T-helper 2 cell treated with Interferon-gamma antibody and Interleukin-4, amounts not matched to agents 100 ng/mL and 5 ng/mL, for 36 hours (primary cell): ENCODE data around the gene CMC1. TPM values are rescaled to one million over a fixed set of nuclear protein-coding genes. Genes with fewer than 3 reads are reported as not detected.
"Not testable (repeated sequence)": the region's sequence is repeated elsewhere in the genome, so short reads cannot be mapped to it uniquely, and the experiment has no call there.

ENCODE experiments used
- intact Hi-C: fragments of 100-400 bp; cut with micrococcal nuclease; formaldehyde crosslinking; loops from one replicate; pipeline ENCODE4 v1.15.1; 2023
- total RNA-seq: library from RNA; stranded (reverse); gene quantifications from 2 replicates; pipeline ENCODE4 v1.2.3, GENCODE V29; 2022

The CMC1 gene
- total RNA-seq, 1 donor from 2014 or later, result 20.2 TPM

GRCh38 chr3:28243424-28244106 is 2.1 kb downstream of the CMC1 start:
- intact Hi-C loops, result loop anchor here (5.0 kb wide), 3 partner anchors 44 to 84 kb away; no protein-coding TSS in a partner anchor

- intact Hi-C loops, result loop anchor here (5.0 kb wide), 3 partner anchors 43 to 83 kb away; no protein-coding TSS in a partner anchor
Measured at GRCh38 chr3:28244491-28244890, 3.1 kb downstream of the CMC1 start.

GRCh38 chr3:28247286-28247685 is 5.9 kb downstream of the CMC1 start:
- intact Hi-C loops, result no loop called here

GRCh38 chr3:28250999-28251398 is 9.6 kb downstream of the CMC1 start:
- intact Hi-C loops, result no loop called here

GRCh38 chr3:28252001-28252431 is 10.6 kb downstream of the CMC1 start:
- intact Hi-C loops, result no loop called here

GRCh38 chr3:28253040-28253715 is 11.8 kb downstream of the CMC1 start:
- intact Hi-C loops, result no loop called here

GRCh38 chr3:28262001-28262400 is 20.6 kb downstream of the CMC1 start:
- intact Hi-C loops, result no loop called here

- intact Hi-C loops, result no loop called here
Measured at GRCh38 chr3:28265641-28266040, 24.2 kb downstream of the CMC1 start.

- intact Hi-C loops, result no loop called here
Measured at GRCh38 chr3:28267984-28268849, 26.8 kb downstream of the CMC1 start.

- intact Hi-C loops, result no loop called here
Measured at GRCh38 chr3:28268989-28269388, 27.6 kb downstream of the CMC1 start.

GRCh38 chr3:28269884-28270283 is 28.5 kb downstream of the CMC1 start:
- intact Hi-C loops, result not testable (repeated sequence)

- intact Hi-C loops, result no loop called here
Measured at GRCh38 chr3:28273837-28274236, 32.4 kb downstream of the CMC1 start.

- intact Hi-C loops, result no loop called here
Measured at GRCh38 chr3:28278918-28279317, 37.5 kb downstream of the CMC1 start.

- intact Hi-C loops, result no loop called here
Measured at GRCh38 chr3:28279770-28280169, 38.4 kb downstream of the CMC1 start.

- intact Hi-C loops, result no loop called here
Measured at GRCh38 chr3:28280781-28281180, 39.4 kb downstream of the CMC1 start.

- intact Hi-C loops, result loop anchor here (1.0 to 5.0 kb wide), 4 partner anchors 40 to 574 kb away; partner anchors contain the start of gene CMC1
Measured at GRCh38 chr3:28286595-28286994, 45.2 kb downstream of the CMC1 start.

- intact Hi-C loops, result loop anchor here (2.0 to 5.0 kb wide), 3 partner anchors 40 to 574 kb away; partner anchors contain the start of gene CMC1
Measured at GRCh38 chr3:28287046-28287445, 45.6 kb downstream of the CMC1 start.

- intact Hi-C loops, result no loop called here
Measured at GRCh38 chr3:28290863-28291300, 49.5 kb downstream of the CMC1 start.

- intact Hi-C loops, result no loop called here
Measured at GRCh38 chr3:28291577-28291976, 50.2 kb downstream of the CMC1 start.

- intact Hi-C loops, result no loop called here
Measured at GRCh38 chr3:28292622-28293021, 51.2 kb downstream of the CMC1 start.

- intact Hi-C loops, result no loop called here
Measured at GRCh38 chr3:28294667-28295413, 53.4 kb downstream of the CMC1 start.
